ENCODE measurements around the gene ADCY2. TPM values are rescaled to one million over a fixed set of nuclear protein-coding genes. Genes with fewer than 3 reads are reported as not detected.

ADCY2 gene
- total and polyA plus RNA-seq, 2 of the 13 experiments (the other 11 are each of a cell fraction or from before 2014, with no cell fraction given) = not detected

DNA sequence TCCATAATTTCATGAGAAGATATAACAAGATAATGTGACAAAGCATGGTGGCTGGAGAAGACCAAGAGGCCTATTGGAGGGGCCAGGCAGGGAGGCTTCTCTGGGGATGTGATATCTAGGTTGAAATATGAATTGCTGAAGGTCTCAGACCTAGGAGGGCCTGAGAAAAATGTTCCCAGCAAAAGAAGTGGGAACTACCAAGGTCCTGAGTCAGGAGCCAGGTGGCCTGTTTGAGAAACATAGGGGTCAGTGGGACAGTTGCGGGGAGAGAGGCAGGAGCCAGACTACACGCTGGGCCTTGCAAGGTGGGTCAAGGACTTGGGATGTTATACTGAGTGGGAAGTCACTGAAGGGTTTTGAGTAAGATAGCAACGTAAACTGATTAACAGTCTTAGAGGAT, 238.9 kb downstream of the ADCY2 start:
- in situ Hi-C loops (cut with HindIII; ENCODE audit: extremely low pct_ligation_motif_present, low pct_unique_long_range_greater_than_20kb) (no loop called here), intact Hi-C loops (cut with micrococcal nuclease; ENCODE audit: unreplicated experiment) (no loop called here)
- Histone ChIP-seq H3K4me2 (ENCODE audit: low read depth, low read length) (no peak overlapping the region), H3K4me1 (ENCODE audit: insufficient read depth, low read length) (no peaks in the 10 kb centered on the region), H3K27ac (ENCODE audit: extremely low read length, insufficient read depth, low read length) (no peak overlapping the region), H3K9ac (ENCODE audit: insufficient read depth, low read depth, low read length) (no peak overlapping the region), H3K27me3 (ENCODE audit: control insufficient read depth in 1 of 2, insufficient read depth in 2 of 2, low read length in 2 of 2) (no peaks in the 10 kb centered on the region), H3K79me2 (ENCODE audit: insufficient read depth, low read length) (no peaks in the 10 kb centered on the region), H3K9me3 (ENCODE audit: low read length) (no peaks in the 10 kb centered on the region), H3K4me3 (replicated peaks in 1 of 3; ENCODE audit: insufficient read depth in 1 of 3, low read depth in 2 of 3, low read length in 3 of 3) (no peak overlapping the region), H3K36me3 (replicated peaks in 1 of 2; ENCODE audit: control insufficient read depth in 1 of 2, insufficient read depth in 2 of 2, low read length in 2 of 2) (no peaks in the 10 kb centered on the region), H2AFZ (ENCODE audit: low read length) (no peak overlapping the region), H4K20me1 (ENCODE audit: insufficient read depth, low read length) (no peaks in the 10 kb centered on the region)
- DNase-seq (ENCODE audit: low spot score) (no peak), ATAC-seq (no peak), FAIRE-seq (no peak)
- TF ChIP-seq U2AF1 (optimal IDR thresholded peaks at IDR 0.05; ENCODE audit: low read depth, low read length) = no peak
- TF ChIP-seq, protein P1, sequence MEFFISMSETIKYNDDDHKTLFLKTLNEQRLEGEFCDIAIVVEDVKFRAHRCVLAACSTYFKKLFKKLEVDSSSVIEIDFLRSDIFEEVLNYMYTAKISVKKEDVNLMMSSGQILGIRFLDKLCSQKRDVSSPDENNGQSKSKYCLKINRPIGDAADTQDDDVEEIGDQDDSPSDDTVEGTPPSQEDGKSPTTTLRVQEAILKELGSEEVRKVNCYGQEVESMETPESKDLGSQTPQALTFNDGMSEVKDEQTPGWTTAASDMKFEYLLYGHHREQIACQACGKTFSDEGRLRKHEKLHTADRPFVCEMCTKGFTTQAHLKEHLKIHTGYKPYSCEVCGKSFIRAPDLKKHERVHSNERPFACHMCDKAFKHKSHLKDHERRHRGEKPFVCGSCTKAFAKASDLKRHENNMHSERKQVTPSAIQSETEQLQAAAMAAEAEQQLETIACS (CRISPR knock-in tag; IDR thresholded peaks at IDR 0.05) = no peak
- no peak for TF ChIP-seq NCOA2 (CRISPR knock-in tag; IDR thresholded peaks at IDR 0.05)
- no peak for TF ChIP-seq MED8 (CRISPR knock-in tag; IDR thresholded peaks at IDR 0.05; ENCODE audit: insufficient replicate concordance)
- TF ChIP-seq, protein P2, sequence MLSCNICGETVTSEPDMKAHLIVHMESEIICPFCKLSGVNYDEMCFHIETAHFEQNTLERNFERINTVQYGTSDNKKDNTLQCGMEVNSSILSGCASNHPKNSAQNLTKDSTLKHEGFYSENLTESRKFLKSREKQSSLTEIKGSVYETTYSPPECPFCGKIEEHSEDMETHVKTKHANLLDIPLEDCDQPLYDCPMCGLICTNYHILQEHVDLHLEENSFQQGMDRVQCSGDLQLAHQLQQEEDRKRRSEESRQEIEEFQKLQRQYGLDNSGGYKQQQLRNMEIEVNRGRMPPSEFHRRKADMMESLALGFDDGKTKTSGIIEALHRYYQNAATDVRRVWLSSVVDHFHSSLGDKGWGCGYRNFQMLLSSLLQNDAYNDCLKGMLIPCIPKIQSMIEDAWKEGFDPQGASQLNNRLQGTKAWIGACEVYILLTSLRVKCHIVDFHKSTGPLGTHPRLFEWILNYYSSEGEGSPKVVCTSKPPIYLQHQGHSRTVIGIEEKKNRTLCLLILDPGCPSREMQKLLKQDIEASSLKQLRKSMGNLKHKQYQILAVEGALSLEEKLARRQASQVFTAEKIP (CRISPR knock-in tag; IDR thresholded peaks at IDR 0.05; ENCODE audit: borderline replicate concordance) = no peak
- no peak for TF ChIP-seq TBX3 (IDR thresholded peaks at IDR 0.05; ENCODE audit: borderline replicate concordance)
- no peak for TF ChIP-seq ZNF260 (CRISPR knock-in tag; IDR thresholded peaks at IDR 0.05; ENCODE audit: borderline replicate concordance, low read depth)
- TF ChIP-seq TFE3 (CRISPR knock-in tag; IDR thresholded peaks at IDR 0.05) = no peak
- TF ChIP-seq, protein P3, sequence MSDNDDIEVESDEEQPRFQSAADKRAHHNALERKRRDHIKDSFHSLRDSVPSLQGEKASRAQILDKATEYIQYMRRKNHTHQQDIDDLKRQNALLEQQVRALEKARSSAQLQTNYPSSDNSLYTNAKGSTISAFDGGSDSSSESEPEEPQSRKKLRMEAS (IDR thresholded peaks at IDR 0.05) = no peak
- TF ChIP-seq ZNF33A (CRISPR knock-in tag; IDR thresholded peaks at IDR 0.05; ENCODE audit: borderline replicate concordance) = no peak
- no peak for TF ChIP-seq ERF (CRISPR knock-in tag; IDR thresholded peaks at IDR 0.05)
- TF ChIP-seq SNAPC2 (CRISPR knock-in tag; IDR thresholded peaks at IDR 0.05) = no peak
- TF ChIP-seq ONECUT2 (CRISPR knock-in tag; IDR thresholded peaks at IDR 0.05) = no peak
- ChIA-PET POLR2A (no interaction called here), CTCF (ENCODE audit: low intra/inter-chr PET ratio, low total read pairs) (no interaction called here)
- WGBS (ENCODE audit: low lambda C conversion rate) = 0% methylated on average over 3 of the region's 3 CpGs
- BruUV-seq (replicated peaks) = no TSS peak
